Kidney epithelial cell (primary cell): ENCODE data around the gene SF3B5. TPM values are rescaled to one million over a fixed set of nuclear protein-coding genes. Genes with fewer than 3 reads are reported as not detected.
A peak's percentile ranks its signal among the peaks of the same experiment; 100 is the strongest.

Experiments
- DNase-seq: peaks from one replicate; pipeline ENCODE4 v3.0.0-alpha.2; 2010; ENCODE audit warnings: low read depth
- H3K27me3 ChIP-seq: 2 replicates; pipeline ENCODE4 v1.6.0; 2011; ENCODE audit warnings: low read length; ENCODE audit not compliant: control insufficient read depth, insufficient read depth
- H3K36me3 ChIP-seq: 2 replicates; pipeline ENCODE4 v1.5.1; 2011; ENCODE audit warnings: low read length; ENCODE audit not compliant: control insufficient read depth, insufficient read depth
- H3K4me3 ChIP-seq: 2 replicates; pipeline ENCODE4 v1.5.1; 2011; ENCODE audit warnings: low read depth, mild to moderate bottlenecking, control low read depth, low read length
- CTCF ChIP-seq: IDR thresholded peaks from 2 replicates; pipeline ENCODE4 v1.5.1; 2011; ENCODE audit warnings: mild to moderate bottlenecking, moderate library complexity, low read length, control low read depth, inconsistent platforms; ENCODE audit not compliant: insufficient read depth, poor library complexity, severe bottlenecking
- total RNA-seq: library from RNA; depleted of rRNA; stranded (reverse); fragments of >200 nt; gene quantifications from 2 replicates; pipeline ENCODE4 v1.2.3, GENCODE V29; 2015

SF3B5 gene
- total RNA-seq, 1 donor from 2014 or later: 157 TPM

- DNase-seq: no peak
- no peaks in the 10 kb centered on the region for H3K27me3 ChIP-seq
- H3K36me3 ChIP-seq: no peaks in the 10 kb centered on the region
- H3K4me3 ChIP-seq: no peak overlapping the region
- TF ChIP-seq CTCF: no peak
Observed at GRCh38 chr6:144119376-144119775, 24.0 kb upstream of the SF3B5 start.

GRCh38 chr6:144115219-144115618, 19.8 kb upstream of the SF3B5 start:
- H3K27me3 ChIP-seq: no peaks in the 10 kb centered on the region
- DNase-seq: no peak
- no peak for TF ChIP-seq CTCF
- no peak overlapping the region for H3K4me3 ChIP-seq
- H3K36me3 ChIP-seq: no peaks in the 10 kb centered on the region

DNA sequence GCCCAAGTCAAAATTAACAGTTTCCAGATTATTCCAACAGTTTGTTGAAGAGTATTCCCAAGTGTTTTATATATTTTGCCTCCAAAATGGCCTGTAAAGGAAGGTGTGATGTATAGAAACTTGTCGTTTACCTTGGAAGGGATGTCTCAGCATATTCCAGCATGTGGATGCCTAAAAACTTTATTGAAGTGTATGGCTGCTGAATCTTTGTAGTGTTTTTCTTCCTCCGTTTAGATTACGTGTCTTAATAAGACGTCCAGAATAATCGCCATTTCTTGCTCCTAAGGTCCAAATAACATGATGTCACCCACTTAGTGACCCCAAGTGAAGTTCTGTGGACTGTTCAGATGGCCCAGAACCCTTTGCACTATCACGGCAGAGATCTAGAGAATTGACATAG, 18.0 kb upstream of the SF3B5 start:
- TF ChIP-seq CTCF: no peak
- Histone ChIP-seq H3K4me3 (no peak overlapping the region), H3K27me3 (no peaks in the 10 kb centered on the region), H3K36me3 (no peaks in the 10 kb centered on the region)
- DNase-seq: no peak

DNA sequence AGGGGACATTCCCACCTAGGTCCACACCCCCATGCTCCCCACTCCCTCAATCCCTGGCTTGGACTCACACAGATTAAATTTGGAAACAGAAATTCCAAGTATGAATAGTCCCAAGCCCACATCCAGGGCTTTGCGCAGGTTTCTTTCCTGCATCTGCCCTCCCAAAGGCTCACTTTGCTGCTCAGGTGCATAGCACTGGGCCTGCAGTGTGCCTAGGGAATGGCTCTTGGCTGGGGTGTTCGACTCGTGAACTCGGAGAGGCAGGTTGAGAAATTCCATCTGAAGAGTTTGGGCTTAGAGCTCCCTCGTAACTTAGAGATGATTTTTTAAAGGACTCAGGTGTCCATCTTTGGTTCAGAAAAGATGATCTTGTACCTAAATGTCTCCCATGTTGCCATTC, 14.8 kb upstream of the SF3B5 start:
- Histone ChIP-seq H3K27me3 (no peaks in the 10 kb centered on the region), H3K36me3 (no peaks in the 10 kb centered on the region), H3K4me3 (no peak overlapping the region)
- no peak for TF ChIP-seq CTCF
- DNase-seq: no peak

- Histone ChIP-seq H3K36me3 (no peaks in the 10 kb centered on the region), H3K4me3 (no peak overlapping the region), H3K27me3 (no peaks in the 10 kb centered on the region)
- TF ChIP-seq CTCF: no peak
- DNase-seq: no peak
Observed at GRCh38 chr6:144106206-144106605, 10.8 kb upstream of the SF3B5 start.

DNA sequence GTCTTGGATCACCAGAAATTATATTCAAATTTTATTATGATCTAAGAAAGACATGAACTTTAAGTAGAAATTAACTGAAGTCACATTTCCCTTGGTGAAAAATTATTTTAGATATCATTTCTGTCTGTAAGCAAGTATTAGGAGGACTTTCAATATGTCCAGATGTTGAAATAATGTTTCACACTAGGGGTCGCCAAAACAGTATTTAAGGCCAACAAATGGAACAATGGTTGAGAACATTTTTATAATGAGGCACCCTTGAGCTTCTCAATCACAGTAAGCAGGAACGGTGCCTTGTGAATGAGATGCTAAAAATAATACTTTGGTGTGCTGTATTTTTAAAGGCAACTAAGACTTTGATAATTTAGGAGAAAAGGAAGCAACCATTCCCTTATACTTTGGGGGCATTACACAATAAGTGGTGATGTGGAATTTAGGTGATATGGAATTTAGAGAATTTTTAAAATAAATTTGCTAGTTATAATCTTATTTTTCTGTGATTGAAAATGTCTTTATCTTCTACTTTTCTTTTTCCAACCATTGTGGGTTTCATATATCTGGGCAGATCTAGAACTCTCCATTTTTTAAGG, 9.6 kb upstream of the SF3B5 start:
- Histone ChIP-seq H3K4me3 (no peak overlapping the region), H3K36me3 (no peaks in the 10 kb centered on the region), H3K27me3 (no peaks in the 10 kb centered on the region)
- no peak for DNase-seq
- peak; percentile 57 for TF ChIP-seq CTCF
